SW480 (cell line): ENCODE results near the gene ITPR2.

Source experiments
- DNase-seq: peaks from one replicate; pipeline ENCODE4 v3.0.0-alpha.2; 2016; ENCODE audit warnings: low spot score

The ITPR2 gene

DNA sequence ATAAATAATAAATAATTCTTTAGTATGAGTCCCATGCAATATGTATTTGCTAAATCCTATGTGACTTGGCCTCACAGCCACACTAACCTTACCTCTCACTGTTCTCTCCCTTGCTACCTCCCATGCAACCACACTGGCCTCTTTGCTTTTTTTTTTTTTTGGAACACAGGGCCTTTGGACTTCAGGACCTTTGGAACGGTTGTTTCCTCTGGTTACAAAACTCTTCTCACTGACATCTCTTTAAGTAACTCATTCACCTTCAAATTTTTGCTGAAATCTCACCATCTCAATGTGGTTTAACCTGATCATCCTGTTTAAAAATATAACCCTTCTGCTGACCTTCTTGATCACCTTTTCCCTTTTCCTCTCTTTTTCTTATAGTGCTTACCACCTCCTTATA lies 443.7 kb downstream of the ITPR2 start:
- no peak for DNase-seq

- no peak for DNase-seq
These were observed 448.5 kb downstream of the ITPR2 start for GRCh38 chr12:26384536-26384935.

DNA sequence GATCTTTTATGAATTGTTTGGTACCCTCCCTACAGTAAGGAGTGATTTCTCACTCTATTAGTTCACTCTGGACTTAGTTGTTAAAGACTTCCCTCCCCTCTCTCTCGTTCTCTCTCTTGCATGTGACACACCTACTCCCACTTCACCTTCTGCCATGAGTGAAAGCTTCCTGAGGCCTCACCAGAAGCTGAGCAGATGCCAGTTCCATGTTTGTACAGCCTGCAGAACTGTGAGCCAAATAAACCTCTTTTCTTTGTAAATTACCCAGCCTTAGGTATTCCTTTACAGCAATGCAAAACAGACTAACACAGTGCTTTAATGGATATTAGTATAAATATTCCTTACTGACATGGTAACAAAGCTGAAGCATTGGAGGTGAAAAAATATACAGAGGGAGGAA lies 450.0 kb downstream of the ITPR2 start:
- no peak for DNase-seq

DNA sequence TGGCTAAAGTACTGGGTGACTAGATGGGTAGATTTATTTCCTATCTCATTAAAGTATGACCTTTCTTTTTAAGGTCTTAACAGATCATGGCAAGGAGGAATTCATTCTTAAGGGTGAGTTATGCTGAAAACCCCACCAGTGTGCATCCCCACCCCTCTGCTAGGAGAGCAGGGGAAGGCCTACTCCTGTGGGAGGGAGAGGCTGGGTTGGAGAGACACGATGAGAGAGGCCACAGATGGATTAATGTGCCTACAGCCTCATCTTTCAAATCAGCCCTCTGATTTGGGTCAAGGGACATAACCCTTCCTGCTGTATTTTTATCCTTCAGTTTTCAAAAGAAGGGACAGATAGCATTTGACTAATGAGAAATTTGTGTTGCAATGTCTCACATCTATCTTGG lies 452.1 kb downstream of the ITPR2 start:
- DNase-seq, result no peak

GRCh38 chr12:26379777-26380467 lies 453.1 kb downstream of the ITPR2 start:
- no peak for DNase-seq

GRCh38 chr12:26378711-26379110 lies 454.3 kb downstream of the ITPR2 start:
- DNase-seq, result no peak

- no peak for DNase-seq
These were observed 457.9 kb downstream of the ITPR2 start for GRCh38 chr12:26374934-26375680.

DNA sequence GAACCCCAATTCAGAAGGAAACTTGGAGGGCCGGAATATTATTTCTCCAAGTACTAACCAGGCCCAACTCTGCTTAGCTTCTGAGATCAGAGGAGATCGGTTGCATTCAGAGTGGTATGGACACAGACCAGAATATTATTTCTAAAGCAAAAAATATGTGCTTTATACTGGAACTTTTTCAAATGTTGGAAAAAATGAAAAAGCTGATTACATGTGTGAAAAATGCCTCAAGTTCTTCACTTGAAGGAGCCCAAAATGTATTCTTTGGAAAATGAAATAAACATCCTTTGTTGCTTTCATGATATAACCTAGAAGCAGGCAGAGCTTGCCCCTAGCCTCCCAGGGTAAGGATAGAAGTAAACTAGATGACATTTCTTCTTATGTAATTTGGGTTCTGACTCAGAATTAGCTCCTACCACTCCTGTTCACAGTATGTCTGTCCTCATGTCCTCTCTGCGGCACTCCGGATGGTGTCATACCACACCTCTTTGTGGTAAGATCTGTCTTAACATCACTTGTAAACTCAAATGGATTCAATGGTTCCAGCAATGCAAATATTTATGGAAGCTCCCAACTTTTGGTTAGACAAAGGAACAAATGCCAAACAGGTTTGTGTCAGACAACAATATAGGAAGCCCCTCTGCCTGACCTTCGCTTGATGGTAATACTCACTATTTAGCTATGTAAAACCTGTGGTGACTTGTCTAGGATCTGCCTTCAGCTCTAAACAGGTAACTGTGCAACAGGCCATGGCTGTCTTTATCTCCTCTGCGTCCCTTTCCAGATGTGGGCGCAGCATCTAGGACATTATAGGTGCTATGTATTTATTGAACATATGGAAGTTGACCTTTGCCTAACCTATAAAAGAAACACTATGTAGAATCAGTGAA lies 459.1 kb downstream of the ITPR2 start:
- no peak for DNase-seq

GRCh38 chr12:26372866-26373265 lies 460.1 kb downstream of the ITPR2 start:
- DNase-seq, result no peak

DNA sequence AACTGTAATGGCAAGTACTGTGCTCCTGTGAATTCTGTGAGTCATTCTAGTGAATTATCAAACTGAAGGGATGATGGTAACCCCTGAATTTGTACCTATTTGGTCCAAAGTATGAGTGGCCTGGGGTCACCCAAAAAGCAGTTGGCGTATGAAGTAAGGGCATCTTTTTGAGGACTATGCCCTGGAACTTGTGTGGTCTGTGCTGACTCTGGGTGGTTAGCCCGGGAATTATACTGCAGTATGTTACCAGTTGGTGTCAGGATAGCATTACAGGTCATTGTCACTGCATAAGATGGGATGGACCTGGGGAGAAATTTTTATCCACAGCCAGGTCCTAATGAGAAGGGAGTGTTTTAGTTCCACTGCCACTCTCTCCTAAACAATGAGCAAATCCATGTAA lies 462.9 kb downstream of the ITPR2 start:
- DNase-seq, result no peak

DNA sequence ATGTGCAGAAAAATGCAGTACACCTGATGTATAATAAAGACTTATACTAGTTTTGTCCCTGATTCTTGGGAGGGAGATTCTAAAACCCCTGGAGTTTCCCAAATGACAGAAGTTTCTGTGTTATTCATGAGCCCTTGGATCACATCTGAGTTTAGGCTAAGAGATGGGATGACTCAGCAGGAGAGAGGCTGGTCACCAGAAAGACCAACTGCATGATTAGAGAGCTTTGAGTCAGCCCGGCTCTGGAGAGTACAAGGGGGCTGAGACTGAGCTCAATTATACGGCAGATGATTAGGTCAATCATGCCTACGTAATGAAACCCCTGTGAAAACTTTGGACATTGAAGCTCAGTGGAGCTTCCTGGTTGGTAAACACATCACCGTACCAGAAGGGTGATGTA lies 463.4 kb downstream of the ITPR2 start:
- DNase-seq, result peak; percentile 73

GRCh38 chr12:26367991-26368730 lies 464.8 kb downstream of the ITPR2 start:
- DNase-seq, result no peak

DNA sequence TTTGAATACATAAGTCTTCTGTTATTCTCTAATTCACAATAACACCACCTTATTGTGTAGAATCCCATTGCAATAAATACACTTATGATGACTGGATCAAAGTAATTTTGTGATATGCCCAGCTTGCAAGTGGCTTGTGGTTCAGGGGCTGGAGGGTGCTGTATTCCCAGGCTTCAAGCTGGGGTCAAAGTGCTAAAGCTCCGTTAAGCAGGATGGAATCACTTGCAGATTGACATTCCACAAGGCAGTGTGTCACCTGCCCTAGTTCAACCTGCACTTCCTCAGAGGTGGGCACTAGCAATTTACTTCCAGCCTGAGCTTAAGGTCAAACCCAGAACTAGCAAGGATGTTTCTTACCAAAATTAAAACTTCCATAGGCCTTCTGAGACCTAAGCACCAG lies 471.0 kb downstream of the ITPR2 start:
- peak; percentile 82 for DNase-seq

DNA sequence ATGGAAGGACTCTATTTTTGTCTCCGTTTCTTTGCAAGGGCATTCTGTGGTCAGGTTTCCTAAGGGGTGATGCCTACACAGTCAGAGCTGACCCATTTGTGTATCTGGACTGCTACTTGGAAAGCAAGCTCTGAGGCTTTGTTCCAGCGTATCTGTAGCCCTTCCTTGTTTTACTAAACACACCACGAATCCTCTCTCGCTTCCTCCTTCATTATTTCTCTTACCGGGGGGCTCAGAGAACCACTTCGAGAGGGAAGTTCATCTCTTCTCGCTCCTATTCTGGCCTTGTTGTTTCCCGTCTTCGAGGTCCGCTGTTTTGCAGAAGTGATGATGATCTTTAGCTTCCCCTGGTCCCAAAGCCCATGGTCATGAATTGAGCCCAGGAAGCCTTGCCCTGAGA lies 472.9 kb downstream of the ITPR2 start:
- no peak for DNase-seq

- DNase-seq, result no peak
These were observed 473.4 kb downstream of the ITPR2 start for GRCh38 chr12:26359576-26359975.

DNA sequence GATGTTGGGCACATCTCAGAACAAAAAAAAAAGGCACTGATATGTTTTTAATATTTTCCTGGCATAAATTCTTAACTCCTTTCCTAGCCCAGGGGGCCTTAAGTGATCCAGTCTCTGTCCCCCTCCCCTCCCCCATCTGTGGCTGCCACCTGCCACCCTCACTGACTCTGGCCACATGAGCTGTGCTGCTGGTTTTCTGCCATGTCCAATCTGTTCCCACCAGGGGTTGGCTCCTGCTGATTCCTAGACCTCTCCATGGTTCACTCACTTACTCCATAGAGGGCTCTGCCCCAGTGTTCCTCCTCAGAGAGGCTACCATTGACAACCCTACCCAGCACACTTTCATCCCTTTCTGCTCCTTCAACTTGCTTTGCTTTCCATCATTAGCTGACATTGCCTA lies 474.3 kb downstream of the ITPR2 start:
- DNase-seq, result no peak

- DNase-seq, result no peak
These were observed 485.7 kb downstream of the ITPR2 start for GRCh38 chr12:26347300-26347699.

DNA sequence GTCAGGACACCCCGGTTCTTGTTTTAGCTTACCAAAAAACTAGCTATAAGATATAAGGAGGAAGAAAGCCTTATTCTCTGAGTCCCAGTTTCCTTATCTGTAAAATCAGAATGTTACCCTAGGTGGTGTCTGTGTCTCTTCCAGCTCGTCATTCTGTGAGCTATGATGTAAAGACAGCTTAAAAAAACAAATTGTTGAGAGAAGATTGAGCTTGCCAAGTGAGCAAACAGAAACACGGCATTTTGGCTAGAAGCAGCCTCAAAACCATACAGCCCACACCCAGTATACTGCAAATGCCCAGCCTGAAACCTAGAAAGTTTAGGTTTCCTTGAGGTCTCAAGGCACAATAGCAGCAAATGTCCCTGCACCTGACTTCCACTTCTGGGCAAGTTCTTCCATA lies 486.3 kb downstream of the ITPR2 start:
- DNase-seq, result no peak

DNA sequence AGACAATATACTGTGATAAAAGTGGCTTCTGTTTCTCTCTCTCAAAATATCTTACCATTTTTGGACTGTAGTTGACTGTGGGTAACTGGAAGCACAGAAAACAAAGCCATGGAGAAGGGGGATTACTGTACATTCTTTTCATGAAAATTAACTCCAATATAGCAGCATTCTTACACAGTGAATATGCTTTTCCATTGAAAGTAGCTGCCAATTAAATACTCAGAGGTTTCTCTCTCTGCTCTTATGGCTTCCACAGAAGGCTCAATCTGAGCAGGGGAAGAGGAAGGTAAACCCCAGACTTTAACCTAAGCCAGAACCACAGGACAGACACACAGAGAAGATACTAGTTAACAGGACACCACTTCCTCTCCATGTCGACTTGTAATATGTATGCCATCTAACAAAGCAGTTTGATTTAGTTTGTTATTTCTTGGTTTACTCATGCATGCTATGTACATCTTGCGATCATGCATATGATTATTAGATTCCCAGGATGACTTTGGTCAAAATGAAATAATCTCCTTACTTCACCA lies 487.5 kb downstream of the ITPR2 start:
- DNase-seq, result no peak

DNA sequence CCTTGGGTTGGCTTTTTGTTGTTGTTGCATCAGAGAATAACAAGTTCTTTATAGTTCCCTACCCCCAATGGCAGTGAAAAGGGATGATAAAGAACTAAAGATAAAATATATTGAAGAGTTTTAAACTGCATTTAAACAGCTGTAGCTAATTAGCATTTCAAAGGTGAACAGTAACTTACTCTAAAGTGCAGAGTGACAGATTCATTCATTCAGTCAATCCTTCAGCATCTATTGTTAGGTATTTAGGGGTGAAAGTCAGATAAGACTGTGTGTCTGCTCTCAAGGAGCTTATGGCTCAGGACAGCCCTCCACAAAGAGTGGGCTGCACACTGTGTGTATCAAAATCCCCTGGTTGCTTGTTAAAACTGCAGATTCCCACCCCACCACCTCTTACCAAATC lies 491.5 kb downstream of the ITPR2 start:
- DNase-seq, result no peak

- no peak for DNase-seq
These were observed 492.3 kb downstream of the ITPR2 start for GRCh38 chr12:26340649-26341048.

DNA sequence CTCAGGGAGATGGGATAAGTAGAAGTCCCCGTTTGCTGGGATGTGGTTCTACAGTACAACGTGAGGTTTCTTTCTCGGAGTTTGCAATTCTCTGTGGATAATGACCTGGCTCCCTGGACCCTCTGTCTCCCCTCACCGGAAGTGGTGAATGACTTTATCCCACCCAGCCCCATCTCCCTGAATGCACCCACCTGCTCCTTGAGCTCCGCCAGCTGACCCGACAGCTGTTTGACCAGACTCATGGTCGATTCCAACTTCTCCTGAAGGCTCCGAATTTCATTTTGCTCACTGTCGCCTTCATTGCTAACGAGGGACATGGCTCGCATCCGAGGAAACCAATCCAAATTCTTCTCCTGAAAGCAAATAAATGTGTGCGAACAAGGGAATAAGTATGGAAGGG lies 493.0 kb downstream of the ITPR2 start:
- DNase-seq, result no peak
